PC-3 (cell line): Measurements from ENCODE around the gene SPDYE2. TPM values are rescaled to one million over a fixed set of nuclear protein-coding genes. Genes with fewer than 3 reads are reported as not detected.
"Not testable (repeated sequence)": the region's sequence is repeated elsewhere in the genome, so short reads cannot be mapped to it uniquely, and the experiment has no call there.

Experiments
- ATAC-seq: fragments of 200-7000 bp; cut with Tn5 transposase; 2 replicates; pipeline ENCODE4 v1.9.1; 2020; ENCODE audit warnings: mild to moderate bottlenecking, moderate library complexity
- Bru-seq: library from RNA; stranded (reverse); fragments of 400-500 nt; gene quantifications from one replicate; lab custom pipeline; 2021; lab: Mats Ljungman, UMichigan
- BruChase-seq, 2 experiments: library from RNA; stranded (reverse); fragments of 400-500 nt; gene quantifications; one replicate each; lab custom pipeline; 2021; lab: Mats Ljungman, UMichigan
- BruUV-seq: library from RNA; stranded (reverse); fragments of 400-500 nt; replicated peaks from 2 replicates; lab custom pipeline; 2021; lab: Mats Ljungman, UMichigan
- CTCF ChIA-PET: fragments of 300-600 bp; sonication (Branson Sonifier 250); formaldehyde crosslinking; loops from one replicate; lab custom pipeline; 2022; ENCODE audit warnings: antibody characterized with exemption; lab: Charles Lee
- POLR2A ChIA-PET: fragments of 300-600 bp; sonication (Branson Sonifier 250); formaldehyde crosslinking; loops from one replicate; lab custom pipeline; 2022; ENCODE audit warnings: antibody characterized with exemption; ENCODE audit not compliant: unreplicated experiment; lab: Charles Lee
- DNase-seq: peaks from one replicate; pipeline ENCODE4 v3.0.0-alpha.2; 2015
- H2AFZ ChIP-seq: fragments of 300-600 bp; sonication (generic); 2 replicates; pipeline ENCODE4 v1.6.0; 2016; ENCODE audit warnings: antibody characterized with exemption, low read length
- H3F3A ChIP-seq: fragments of 300-600 bp; sonication (generic); one replicate; pipeline ENCODE4 v1.6.0; 2017; ENCODE audit warnings: antibody characterized with exemption, low read length, control low read depth, mild to moderate bottlenecking; ENCODE audit not compliant: unreplicated experiment
- H3K27ac ChIP-seq: fragments of 300-600 bp; sonication (generic); 2 replicates; pipeline ENCODE4 v1.5.1; 2016; ENCODE audit warnings: mild to moderate bottlenecking, low read length
- H3K27me3 ChIP-seq: fragments of 300-600 bp; sonication (generic); 2 replicates; pipeline ENCODE4 v1.6.1; 2016; ENCODE audit warnings: low read length, mixed read lengths
- H3K36me3 ChIP-seq: fragments of 300-600 bp; sonication (generic); 2 replicates; pipeline ENCODE4 v1.6.1; 2016; ENCODE audit warnings: low read depth, mixed run types, low read length, mixed read lengths
- H3K4me1 ChIP-seq: fragments of 300-600 bp; sonication (generic); 2 replicates; pipeline ENCODE4 v1.5.1; 2016; ENCODE audit warnings: low read length; ENCODE audit not compliant: insufficient read depth
- H3K4me2 ChIP-seq: fragments of 300-600 bp; sonication (generic); 2 replicates; pipeline ENCODE4 v1.6.0; 2016; ENCODE audit warnings: low read length
- H3K4me3 ChIP-seq: fragments of 300-600 bp; sonication (generic); 2 replicates; pipeline ENCODE4 v1.5.1; 2016; ENCODE audit warnings: mild to moderate bottlenecking, low read length, mixed read lengths
- H3K79me2 ChIP-seq: fragments of 300-600 bp; sonication (generic); 2 replicates; pipeline ENCODE4 v1.6.1; 2017; ENCODE audit warnings: low read length, mixed read lengths
- H3K9ac ChIP-seq: fragments of 300-600 bp; sonication (generic); 2 replicates; pipeline ENCODE4 v1.6.0; 2016; ENCODE audit warnings: mild to moderate bottlenecking, low read length
- H3K9me2 ChIP-seq: fragments of 300-600 bp; sonication (generic); replicated peaks from 2 replicates; pipeline ENCODE4 v1.6.1; 2016; ENCODE audit warnings: mixed run types, low read length, mixed read lengths
- H3K9me3 ChIP-seq: fragments of 300-600 bp; sonication (generic); 2 replicates; pipeline ENCODE4 v1.6.1; 2016; ENCODE audit warnings: low read length, mixed read lengths
- H4K20me1 ChIP-seq: fragments of 300-600 bp; sonication (generic); 2 replicates; pipeline ENCODE4 v1.6.1; 2016; ENCODE audit warnings: low read length, mixed read lengths
- intact Hi-C: fragments of 100-400 bp; cut with micrococcal nuclease; formaldehyde crosslinking; loops from 2 replicates; pipeline ENCODE4 v1.9.0; 2023
- long read RNA-seq: library from polyadenylated mRNA; unstranded; transcript quantifications from one replicate; pipeline ENCODE4 v2.0.0, GENCODE V29; 2021; ENCODE audit not compliant: unreplicated experiment
- total RNA-seq: library from RNA; depleted of rRNA; stranded (reverse); fragments of >200 nt; gene quantifications from 2 replicates; pipeline ENCODE4 v1.2.3, GENCODE V29; 2014; rRNA removed

The SPDYE2 gene
- total RNA-seq = not detected in 2 replicates
- not detected for Bru-seq, nascent RNA
- BruChase-seq, experiment 1, labeled RNA remaining after a 6-hour chase = not detected
- BruChase-seq, experiment 2, labeled RNA remaining after a 2-hour chase = not detected
- long read RNA-seq, partial matches to known transcripts = 0 of 66 reads
- long read RNA-seq, other reads (novel, unspliced or antisense) = 66 of 66 reads

GRCh38 chr7:102550808-102551422 is at the start of gene SPDYE2:
TSS of gene SPDYE2 (plus strand) at chr7:102551226. CDS start at chr7:102553256, 2,030 bp downstream.
- H3K36me3 ChIP-seq, H3K4me1 ChIP-seq, H3K79me2 ChIP-seq, ATAC-seq, BruUV-seq, H3K4me2 ChIP-seq, intact Hi-C loops, POLR2A ChIA-PET, H3K9me3 ChIP-seq, H2AFZ ChIP-seq, H3K9ac ChIP-seq, DNase-seq, H3K27ac ChIP-seq, H3F3A ChIP-seq, H3K9me2 ChIP-seq, H3K27me3 ChIP-seq, H4K20me1 ChIP-seq, H3K4me3 ChIP-seq, CTCF ChIA-PET: not testable (repeated sequence)

- H3K4me2 ChIP-seq, H3F3A ChIP-seq, H3K27me3 ChIP-seq, H3K9me3 ChIP-seq, H4K20me1 ChIP-seq, H3K4me1 ChIP-seq, H3K9me2 ChIP-seq, POLR2A ChIA-PET, ATAC-seq, H3K36me3 ChIP-seq, H3K79me2 ChIP-seq, H3K27ac ChIP-seq, H3K9ac ChIP-seq, H3K4me3 ChIP-seq, H2AFZ ChIP-seq, intact Hi-C loops, CTCF ChIA-PET, DNase-seq, BruUV-seq: not testable (repeated sequence)
Measured at GRCh38 chr7:102503141-102503540, 47.9 kb upstream of the SPDYE2 start.

GRCh38 chr7:102505298-102506185 is 45.5 kb upstream of the SPDYE2 start:
- H3K4me2 ChIP-seq, H2AFZ ChIP-seq, H4K20me1 ChIP-seq, H3K36me3 ChIP-seq, H3K9me2 ChIP-seq, DNase-seq, H3K4me3 ChIP-seq, H3K27me3 ChIP-seq, intact Hi-C loops, CTCF ChIA-PET, H3F3A ChIP-seq, H3K79me2 ChIP-seq, H3K9me3 ChIP-seq, POLR2A ChIA-PET, H3K4me1 ChIP-seq: not testable (repeated sequence)
- Histone ChIP-seq H3K27ac (peak overlapping the region; percentile 66), H3K9ac (0 out of 2 replicates have a peak overlapping the region, but pooled peaks have one; percentile 40)
- peak; percentile 96 for ATAC-seq
- TSS peak; percentile 65 for BruUV-seq

GRCh38 chr7:102507410-102508088 is 43.5 kb upstream of the SPDYE2 start:
- H4K20me1 ChIP-seq, ATAC-seq, H3K36me3 ChIP-seq, H3K4me3 ChIP-seq, DNase-seq, H3K9me2 ChIP-seq, H3K4me1 ChIP-seq, H3F3A ChIP-seq, H3K27ac ChIP-seq, H3K27me3 ChIP-seq, intact Hi-C loops, BruUV-seq, H2AFZ ChIP-seq, H3K9me3 ChIP-seq, H3K79me2 ChIP-seq, CTCF ChIA-PET, POLR2A ChIA-PET, H3K4me2 ChIP-seq, H3K9ac ChIP-seq: not testable (repeated sequence)

GRCh38 chr7:102510575-102510974 is 40.5 kb upstream of the SPDYE2 start:
- POLR2A ChIA-PET, H3F3A ChIP-seq, H3K4me1 ChIP-seq, ATAC-seq, CTCF ChIA-PET, H3K36me3 ChIP-seq, H3K9me2 ChIP-seq, BruUV-seq, H3K79me2 ChIP-seq, H2AFZ ChIP-seq, H3K9me3 ChIP-seq, DNase-seq, H3K27ac ChIP-seq, H3K4me2 ChIP-seq, H4K20me1 ChIP-seq, H3K4me3 ChIP-seq, intact Hi-C loops, H3K27me3 ChIP-seq, H3K9ac ChIP-seq: not testable (repeated sequence)

GRCh38 chr7:102511860-102512522 is 39.0 kb upstream of the SPDYE2 start:
- H3K4me3 ChIP-seq, H3F3A ChIP-seq, H3K36me3 ChIP-seq, H4K20me1 ChIP-seq, H3K27me3 ChIP-seq, H3K27ac ChIP-seq, CTCF ChIA-PET, DNase-seq, BruUV-seq, H3K4me2 ChIP-seq, H3K4me1 ChIP-seq, POLR2A ChIA-PET, H3K9me2 ChIP-seq, H3K9me3 ChIP-seq, H3K79me2 ChIP-seq, H2AFZ ChIP-seq, intact Hi-C loops, H3K9ac ChIP-seq: not testable (repeated sequence)
- ATAC-seq = peak; percentile 66
